HG02588 (cell line): Measurements from ENCODE around the gene ASTN1.
"Not testable (repeated sequence)": the region's sequence is repeated elsewhere in the genome, so short reads cannot be mapped to it uniquely, and the experiment has no call there.

Source experiments
- ATAC-seq: cut with Tn5 transposase; IDR thresholded peaks from one replicate; pipeline ENCODE4 v1.9.1; 2021; ENCODE audit warnings: mild to moderate bottlenecking, moderate library complexity; ENCODE audit not compliant: unreplicated experiment

Gene ASTN1

GRCh38 chr1:177116941-177117340, 47.6 kb downstream of the ASTN1 start:
- ATAC-seq: no peak

- ATAC-seq: no peak
These were observed 57.7 kb downstream of the ASTN1 start for GRCh38 chr1:177106614-177107365.

DNA sequence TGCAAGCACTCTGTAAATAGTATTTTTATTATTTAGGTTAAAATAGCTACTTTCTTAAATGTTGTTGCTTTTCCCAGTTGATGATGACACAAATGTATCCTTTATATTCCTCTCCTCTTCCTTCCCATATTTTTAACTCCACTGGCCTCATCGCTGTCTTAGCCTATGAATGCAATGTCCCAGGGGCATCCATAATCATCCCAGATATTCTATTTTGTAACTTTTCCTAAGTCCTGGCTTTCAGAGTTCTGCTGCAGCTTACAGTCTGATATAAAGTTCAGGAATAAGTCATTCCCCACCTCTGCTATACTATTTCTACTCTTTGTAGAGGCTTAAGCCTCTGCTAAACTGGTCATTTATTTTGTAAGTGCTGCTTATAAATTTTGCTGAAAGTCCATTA, 58.3 kb downstream of the ASTN1 start:
- no peak for ATAC-seq

DNA sequence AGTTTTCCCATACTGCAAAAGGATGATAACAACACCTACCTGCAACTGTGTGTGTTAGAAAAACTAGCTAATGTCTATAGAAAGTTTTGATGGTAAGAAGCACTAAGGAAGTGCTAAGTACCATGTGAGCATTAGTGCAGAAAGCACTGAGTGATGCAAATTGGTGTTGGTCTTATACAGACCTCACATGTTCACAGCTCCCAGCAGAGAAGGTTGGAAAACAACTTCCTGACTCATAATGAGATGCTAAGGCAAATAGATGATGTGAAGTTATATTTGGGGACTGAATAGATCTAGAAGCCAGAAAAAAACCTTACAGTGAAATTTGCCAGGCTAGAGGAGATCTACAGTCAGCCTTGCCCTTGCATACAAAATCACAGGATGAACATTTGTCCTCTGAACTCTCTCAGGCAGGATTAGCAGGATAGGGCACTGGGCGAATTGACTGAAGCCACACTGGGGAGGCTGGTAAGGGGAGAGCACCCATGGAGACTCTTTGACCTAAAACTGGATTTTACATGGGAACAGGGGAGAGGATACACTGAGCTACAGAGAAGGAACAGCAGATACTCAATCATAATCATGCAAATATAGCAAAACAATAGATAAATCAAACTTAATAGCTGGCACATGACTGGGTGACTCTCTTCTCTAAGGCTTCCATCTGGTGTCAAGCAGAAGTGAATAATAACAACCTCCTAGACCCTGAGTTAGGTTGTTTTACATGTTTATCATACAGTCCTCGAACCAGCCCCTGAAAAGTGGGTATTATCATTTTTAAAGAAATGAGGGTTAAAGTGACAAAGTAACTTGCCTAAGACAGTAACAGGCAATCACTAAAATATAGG, 61.3 kb downstream of the ASTN1 start:
- no peak for ATAC-seq

DNA sequence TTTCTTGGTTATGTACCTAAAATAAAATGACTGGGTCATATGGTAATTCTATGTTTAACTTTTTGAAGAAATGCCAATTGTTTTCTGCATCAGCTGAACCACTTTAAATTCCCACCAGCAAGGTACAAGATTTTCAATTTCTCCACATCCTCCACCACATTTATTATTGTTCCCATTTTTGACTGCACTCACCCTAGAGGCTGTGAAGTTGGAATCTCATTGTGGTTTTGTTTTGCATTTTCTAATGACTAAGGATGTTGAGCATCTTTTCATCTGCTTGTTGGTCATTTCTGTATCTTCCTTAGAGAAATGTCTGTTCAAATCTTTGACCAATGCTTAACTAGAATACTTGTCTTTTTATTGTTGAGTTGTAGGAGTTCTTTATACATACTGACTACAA, 72.5 kb downstream of the ASTN1 start:
- ATAC-seq: no peak

- no peak for ATAC-seq
These were observed 73.5 kb downstream of the ASTN1 start for GRCh38 chr1:177091040-177091439.

DNA sequence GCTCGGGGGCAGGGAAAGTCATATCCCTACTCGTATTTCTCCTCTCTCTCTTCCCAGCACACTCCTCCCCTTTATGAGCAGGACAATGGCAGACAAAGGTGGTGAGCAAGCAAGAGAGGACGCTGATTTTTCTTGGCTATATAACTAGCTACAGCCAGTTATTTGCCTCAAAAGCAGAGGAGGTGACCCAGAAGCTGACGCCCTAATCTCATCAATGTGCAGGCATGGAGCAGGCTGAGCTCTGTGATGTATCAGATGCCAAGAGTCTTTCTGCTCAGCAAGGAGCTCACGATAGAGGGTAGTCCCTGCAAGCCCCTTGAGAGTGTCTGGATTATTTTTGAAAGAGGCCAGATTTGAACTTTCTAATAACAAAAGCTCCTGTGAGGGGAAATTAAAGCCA, 75.5 kb downstream of the ASTN1 start:
- ATAC-seq: no peak

GRCh38 chr1:177082855-177083693, 81.4 kb downstream of the ASTN1 start:
- ATAC-seq: no peak

DNA sequence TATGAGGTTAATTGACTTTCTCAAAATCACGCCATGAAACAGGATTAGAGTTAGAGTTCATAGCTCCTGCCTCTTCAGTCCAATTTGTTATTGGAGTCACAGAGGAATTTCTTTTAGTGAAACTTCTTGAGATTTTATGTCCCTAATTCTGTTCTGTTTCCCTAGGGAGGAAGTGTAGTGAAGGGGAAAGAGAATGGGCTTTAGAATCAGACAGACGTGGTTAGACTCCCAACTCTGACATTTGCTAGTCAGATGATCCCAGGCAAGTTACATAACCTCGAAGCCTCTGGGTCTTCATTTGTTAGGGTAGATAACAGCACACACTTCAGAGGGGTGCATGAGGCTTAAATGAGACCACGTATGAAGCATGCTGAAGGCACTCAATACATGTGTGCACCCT, 83.9 kb downstream of the ASTN1 start:
- ATAC-seq: no peak

GRCh38 chr1:177077734-177078499, 86.6 kb downstream of the ASTN1 start:
- no peak for ATAC-seq

DNA sequence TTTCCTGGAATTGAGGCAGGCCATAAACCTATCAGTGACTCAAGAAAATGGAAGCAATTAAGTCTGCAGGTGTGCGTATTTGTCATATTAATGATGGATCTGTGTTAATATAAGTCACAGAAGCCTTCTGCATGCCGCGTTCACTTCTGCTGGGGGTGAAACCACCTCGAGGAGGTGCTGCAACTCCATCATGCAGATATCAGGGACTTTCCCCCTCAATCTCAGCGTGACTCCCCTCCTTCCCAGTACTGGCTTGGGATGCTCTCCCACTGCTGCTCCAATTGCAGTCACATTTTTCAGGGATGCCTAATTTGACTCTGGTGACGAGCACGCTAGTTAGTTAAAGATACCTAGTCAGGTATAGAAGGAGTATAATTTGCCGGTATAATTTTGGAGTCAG, 87.5 kb downstream of the ASTN1 start:
- ATAC-seq: no peak

- ATAC-seq: not testable (repeated sequence)
These were observed 89.7 kb downstream of the ASTN1 start for GRCh38 chr1:177074811-177075210.

GRCh38 chr1:177069490-177069889, 95.0 kb downstream of the ASTN1 start:
- ATAC-seq: no peak

- no peak for ATAC-seq
These were observed 96.6 kb downstream of the ASTN1 start for GRCh38 chr1:177067752-177068410.

DNA sequence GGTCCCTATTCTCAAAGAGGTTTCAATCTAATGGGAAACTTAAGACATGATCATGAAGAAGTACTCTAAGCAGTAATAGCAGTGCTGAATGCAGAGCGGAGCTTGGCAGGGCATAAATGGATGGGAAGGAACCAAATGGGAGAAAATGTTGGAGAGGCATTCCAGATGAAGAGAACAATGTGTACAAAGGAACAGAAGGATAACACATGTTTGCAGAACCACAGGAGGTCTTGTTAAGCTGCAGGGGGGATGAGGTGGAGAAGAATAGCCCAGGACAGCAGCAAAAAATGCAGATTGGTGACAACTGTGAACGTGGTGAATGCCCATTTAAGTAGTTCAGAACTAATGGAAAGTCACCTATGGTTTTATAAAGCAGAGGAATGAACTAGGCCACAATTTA, 99.1 kb downstream of the ASTN1 start:
- ATAC-seq: no peak

DNA sequence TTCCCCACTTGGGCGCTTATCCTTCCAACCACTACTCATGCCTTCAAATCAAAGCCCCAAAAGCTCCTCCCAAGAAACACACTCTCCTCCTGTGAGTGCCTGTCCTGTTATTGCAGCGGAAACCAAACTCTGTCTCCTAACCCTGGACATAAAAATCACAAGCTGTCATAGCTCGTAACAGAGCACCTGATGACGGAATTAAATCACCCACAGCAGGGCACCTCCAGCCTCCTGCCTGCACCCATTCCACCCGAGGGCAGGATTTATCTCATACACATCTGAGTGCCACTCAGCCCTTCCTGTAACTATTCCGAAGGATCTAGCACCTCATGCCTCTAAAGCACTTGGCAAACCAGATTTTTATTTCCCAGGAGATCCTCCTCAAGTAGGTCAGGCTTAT, 100.9 kb downstream of the ASTN1 start:
- no peak for ATAC-seq

DNA sequence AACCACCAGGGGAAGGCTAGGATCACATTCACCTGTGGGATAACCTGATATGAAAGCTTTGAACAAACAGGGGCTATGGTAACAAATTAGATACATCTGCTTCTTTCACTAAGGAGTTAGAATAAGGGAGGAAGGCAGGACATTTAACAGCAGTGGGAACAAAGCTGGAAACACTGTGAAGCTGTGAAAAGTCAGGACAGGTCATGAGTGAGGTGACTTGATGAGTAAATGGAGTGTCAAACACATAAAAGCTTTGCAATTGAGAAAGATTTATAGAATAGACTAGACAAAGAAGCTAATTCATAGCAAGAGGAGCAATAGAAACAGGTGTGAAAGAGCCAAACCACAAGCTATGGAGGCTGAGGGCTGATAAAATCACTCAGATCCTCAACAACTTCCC, 110.0 kb downstream of the ASTN1 start:
- no peak for ATAC-seq

DNA sequence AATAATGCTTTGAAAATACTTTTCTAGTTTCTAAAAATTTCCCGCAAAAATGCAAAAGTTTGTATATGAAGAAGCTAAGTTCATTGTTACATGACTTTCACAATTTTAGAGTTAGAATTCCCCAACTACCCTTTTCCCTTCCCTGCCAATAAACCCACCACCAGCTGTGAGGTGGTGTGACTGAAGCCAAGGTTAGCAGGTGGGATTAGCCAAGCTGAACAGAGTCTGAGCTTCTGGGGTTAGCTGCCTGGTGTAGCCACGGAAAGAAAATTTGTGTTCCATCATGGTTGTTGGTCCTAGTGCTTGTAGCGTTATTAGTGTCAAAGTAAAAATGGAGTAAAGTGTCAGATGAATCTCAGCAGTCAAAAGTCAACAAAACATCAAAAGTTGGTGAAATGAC, 110.9 kb downstream of the ASTN1 start:
- ATAC-seq: no peak

- no peak for ATAC-seq
These were observed 116.0 kb downstream of the ASTN1 start for GRCh38 chr1:177048314-177049069.
